Peyer's patch (tissue), 4 donors: Measurements from ENCODE around the gene ADCY6.

ENCODE experiments used
- POLR2A ChIP-seq, 2 donors: fragments of 450-650 bp; IDR thresholded peaks; one replicate each; pipeline ENCODE4 v1.5.1; 2017; ENCODE audit warnings: antibody characterized with exemption in 2 of 2, mild to moderate bottlenecking in 2 of 2, moderate library complexity in 2 of 2
- TF ChIP-seq, protein P1 (sequence below), 6 experiments: fragments of 450-650 bp in 4 of 6; fragments of 200-600 bp in 2 of 6; sonication (generic) in 1 of 6; IDR thresholded peaks; one replicate each; pipeline ENCODE4 v1.5.1; 2017 to 2019; ENCODE audit warnings: antibody characterized with exemption in 6 of 6, mild to moderate bottlenecking in 3 of 6, moderate library complexity in 1 of 6

DNA sequence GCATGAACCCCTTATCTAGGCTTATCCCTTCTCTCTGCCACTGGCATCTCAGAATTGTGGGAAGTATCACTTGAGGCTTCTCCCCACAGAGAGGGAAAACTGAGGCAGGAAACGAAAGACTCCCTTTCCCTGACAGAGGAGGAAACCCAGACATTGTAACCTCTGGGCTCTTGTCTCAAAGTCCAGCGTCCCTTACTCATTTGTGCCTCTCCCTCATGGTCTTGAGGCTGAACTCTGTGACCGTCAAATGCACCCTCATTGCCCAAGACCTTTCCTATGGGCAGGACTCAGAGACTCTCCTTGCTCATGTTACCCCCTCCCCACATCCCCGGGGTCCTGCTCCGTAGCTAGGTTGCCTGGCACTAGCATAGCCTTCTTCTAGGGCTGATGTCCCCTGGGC is 33.2 kb upstream of the ADCY6 start:
- TF ChIP-seq, protein P1, sequence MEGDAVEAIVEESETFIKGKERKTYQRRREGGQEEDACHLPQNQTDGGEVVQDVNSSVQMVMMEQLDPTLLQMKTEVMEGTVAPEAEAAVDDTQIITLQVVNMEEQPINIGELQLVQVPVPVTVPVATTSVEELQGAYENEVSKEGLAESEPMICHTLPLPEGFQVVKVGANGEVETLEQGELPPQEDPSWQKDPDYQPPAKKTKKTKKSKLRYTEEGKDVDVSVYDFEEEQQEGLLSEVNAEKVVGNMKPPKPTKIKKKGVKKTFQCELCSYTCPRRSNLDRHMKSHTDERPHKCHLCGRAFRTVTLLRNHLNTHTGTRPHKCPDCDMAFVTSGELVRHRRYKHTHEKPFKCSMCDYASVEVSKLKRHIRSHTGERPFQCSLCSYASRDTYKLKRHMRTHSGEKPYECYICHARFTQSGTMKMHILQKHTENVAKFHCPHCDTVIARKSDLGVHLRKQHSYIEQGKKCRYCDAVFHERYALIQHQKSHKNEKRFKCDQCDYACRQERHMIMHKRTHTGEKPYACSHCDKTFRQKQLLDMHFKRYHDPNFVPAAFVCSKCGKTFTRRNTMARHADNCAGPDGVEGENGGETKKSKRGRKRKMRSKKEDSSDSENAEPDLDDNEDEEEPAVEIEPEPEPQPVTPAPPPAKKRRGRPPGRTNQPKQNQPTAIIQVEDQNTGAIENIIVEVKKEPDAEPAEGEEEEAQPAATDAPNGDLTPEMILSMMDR (IDR thresholded peaks at IDR 0.05): no peak
- no peak for TF ChIP-seq POLR2A (IDR thresholded peaks at IDR 0.05)
